ENCODE results near the gene PPP1R2B.

Gene PPP1R2B

DNA sequence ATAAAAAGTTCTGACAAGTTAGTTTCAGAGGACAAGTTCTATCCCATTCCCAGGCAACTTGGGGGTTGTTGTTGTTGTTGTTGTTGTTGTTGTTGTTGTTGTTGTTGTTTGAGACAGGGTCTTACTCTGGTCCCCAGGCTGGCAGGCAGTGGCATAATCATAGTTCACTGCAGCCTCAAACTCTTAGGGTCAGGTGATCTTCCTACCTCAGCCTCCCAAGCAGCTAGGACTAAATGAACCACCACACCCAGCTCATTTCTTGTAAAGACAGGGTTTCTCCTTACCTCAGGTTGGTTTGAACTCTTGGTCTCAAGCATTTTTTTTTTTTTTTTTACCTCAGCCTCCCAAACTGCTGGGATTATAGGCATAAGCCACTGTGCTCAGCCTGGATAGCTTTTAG lies 15.3 kb downstream of the PPP1R2B start:
- Histone ChIP-seq H3K4me1 (ENCODE audit: low read length) (peaks cover 17% of the 10 kb centered on the region), H3K4me3 (ENCODE audit: low read length) (no peak overlapping the region), H3K27me3 (replicated peaks; ENCODE audit: insufficient read depth, low read length) (no peaks in the 10 kb centered on the region), H3K9me3 (replicated peaks; ENCODE audit: insufficient read depth, low read length) (no peaks in the 10 kb centered on the region), H3K36me3 (replicated peaks; ENCODE audit: insufficient read depth, low read length) (no peaks in the 10 kb centered on the region), H3K27ac (ENCODE audit: low read length) (no peak overlapping the region), H3K9me2 (replicated peaks; ENCODE audit: insufficient read depth, low read length) (no peaks in the 10 kb centered on the region), H2AFZ (ENCODE audit: low read length) (no peak overlapping the region), H3K9ac (ENCODE audit: low read length) (no peak overlapping the region), H3K4me2 (ENCODE audit: low read depth, low read length) (no peak overlapping the region), H3F3A (ENCODE audit: insufficient read depth, low read length) (0 out of 2 replicates have a peak, but pooled peaks cover 6% of the 10 kb centered on the region), H4K20me1 (ENCODE audit: insufficient read depth, low read length) (no peaks in the 10 kb centered on the region), H3K79me2 (ENCODE audit: low read length) (no peaks in the 10 kb centered on the region)
- no peak for DNase-seq
- TF ChIP-seq EZH2phosphoT487 (IDR thresholded peaks at IDR 0.05; ENCODE audit: low read length) (no peak), EZH2 (optimal IDR thresholded peaks at IDR 0.05; ENCODE audit: low read depth, low read length) (no peak)
- TF ChIP-seq, protein P1, sequence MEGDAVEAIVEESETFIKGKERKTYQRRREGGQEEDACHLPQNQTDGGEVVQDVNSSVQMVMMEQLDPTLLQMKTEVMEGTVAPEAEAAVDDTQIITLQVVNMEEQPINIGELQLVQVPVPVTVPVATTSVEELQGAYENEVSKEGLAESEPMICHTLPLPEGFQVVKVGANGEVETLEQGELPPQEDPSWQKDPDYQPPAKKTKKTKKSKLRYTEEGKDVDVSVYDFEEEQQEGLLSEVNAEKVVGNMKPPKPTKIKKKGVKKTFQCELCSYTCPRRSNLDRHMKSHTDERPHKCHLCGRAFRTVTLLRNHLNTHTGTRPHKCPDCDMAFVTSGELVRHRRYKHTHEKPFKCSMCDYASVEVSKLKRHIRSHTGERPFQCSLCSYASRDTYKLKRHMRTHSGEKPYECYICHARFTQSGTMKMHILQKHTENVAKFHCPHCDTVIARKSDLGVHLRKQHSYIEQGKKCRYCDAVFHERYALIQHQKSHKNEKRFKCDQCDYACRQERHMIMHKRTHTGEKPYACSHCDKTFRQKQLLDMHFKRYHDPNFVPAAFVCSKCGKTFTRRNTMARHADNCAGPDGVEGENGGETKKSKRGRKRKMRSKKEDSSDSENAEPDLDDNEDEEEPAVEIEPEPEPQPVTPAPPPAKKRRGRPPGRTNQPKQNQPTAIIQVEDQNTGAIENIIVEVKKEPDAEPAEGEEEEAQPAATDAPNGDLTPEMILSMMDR (IDR thresholded peaks at IDR 0.05; ENCODE audit: low read length): no peak

DNA sequence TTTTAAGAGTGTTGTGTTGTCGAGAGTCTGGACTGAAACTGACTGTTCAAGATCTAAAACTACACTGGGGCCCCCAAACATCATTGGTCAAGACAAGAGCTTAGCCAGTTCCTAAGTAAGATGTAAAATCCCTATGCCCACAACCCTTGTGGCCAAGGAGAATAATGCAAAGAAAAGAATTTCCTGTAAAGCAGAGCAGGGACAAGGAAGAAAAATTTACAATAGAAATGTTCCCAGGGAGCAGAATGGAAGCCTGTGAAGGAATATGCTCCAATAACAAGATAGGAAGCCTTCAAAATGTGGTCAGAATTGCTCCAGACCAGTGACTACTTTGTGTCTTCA lies 20.4 kb downstream of the PPP1R2B start:
- H2AFZ ChIP-seq (ENCODE audit: low read length): no peak overlapping the region

DNA sequence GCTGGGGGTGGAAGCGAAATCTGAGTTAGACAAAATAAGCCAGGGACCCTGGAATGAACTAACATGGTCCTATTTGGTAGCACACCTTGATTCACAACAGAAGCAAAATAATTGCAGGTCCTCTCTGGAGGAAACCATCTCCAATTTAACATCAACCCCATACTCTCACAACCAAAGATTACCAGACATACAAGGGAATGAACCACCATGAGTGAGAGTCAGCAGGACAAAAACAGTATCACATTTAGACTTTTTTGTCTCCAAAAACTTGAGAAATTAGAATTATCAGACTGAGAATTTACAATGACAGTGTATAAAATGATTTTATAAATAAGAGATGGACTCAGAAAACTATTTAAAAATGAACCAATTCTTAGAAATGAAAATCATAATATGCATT lies 21.1 kb downstream of the PPP1R2B start:
- TF ChIP-seq EZH2phosphoT487 (IDR thresholded peaks at IDR 0.05; ENCODE audit: low read length) (no peak), EZH2 (optimal IDR thresholded peaks at IDR 0.05; ENCODE audit: low read depth, low read length) (no peak)
- TF ChIP-seq, protein P1 (IDR thresholded peaks at IDR 0.05; ENCODE audit: low read length): no peak
- Histone ChIP-seq H3K79me2 (ENCODE audit: low read length) (no peaks in the 10 kb centered on the region), H3K4me3 (ENCODE audit: low read length) (no peak overlapping the region), H3K36me3 (replicated peaks; ENCODE audit: insufficient read depth, low read length) (no peaks in the 10 kb centered on the region), H3K9ac (ENCODE audit: low read length) (no peak overlapping the region), H3K4me1 (ENCODE audit: low read length) (no peaks in the 10 kb centered on the region), H3K9me3 (replicated peaks; ENCODE audit: insufficient read depth, low read length) (no peaks in the 10 kb centered on the region), H3K4me2 (ENCODE audit: low read depth, low read length) (no peak overlapping the region), H3K27ac (ENCODE audit: low read length) (no peak overlapping the region), H2AFZ (ENCODE audit: low read length) (no peak overlapping the region), H4K20me1 (ENCODE audit: insufficient read depth, low read length) (no peaks in the 10 kb centered on the region), H3K9me2 (replicated peaks; ENCODE audit: insufficient read depth, low read length) (no peaks in the 10 kb centered on the region), H3F3A (ENCODE audit: insufficient read depth, low read length) (no peaks in the 10 kb centered on the region), H3K27me3 (replicated peaks; ENCODE audit: insufficient read depth, low read length) (no peaks in the 10 kb centered on the region)
- DNase-seq: no peak

More for the DNA sequence above, 20.4 kb downstream of the PPP1R2B start:
- Histone ChIP-seq H3F3A (ENCODE audit: insufficient read depth, low read length) (no peaks in the 10 kb centered on the region), H3K27ac (ENCODE audit: low read length) (no peak overlapping the region), H3K9me3 (replicated peaks; ENCODE audit: insufficient read depth, low read length) (no peaks in the 10 kb centered on the region), H3K36me3 (replicated peaks; ENCODE audit: insufficient read depth, low read length) (no peaks in the 10 kb centered on the region), H3K9me2 (replicated peaks; ENCODE audit: insufficient read depth, low read length) (no peaks in the 10 kb centered on the region), H3K4me3 (ENCODE audit: low read length) (no peak overlapping the region), H4K20me1 (ENCODE audit: insufficient read depth, low read length) (no peaks in the 10 kb centered on the region), H3K9ac (ENCODE audit: low read length) (no peak overlapping the region), H3K4me1 (ENCODE audit: low read length) (no peaks in the 10 kb centered on the region), H3K27me3 (replicated peaks; ENCODE audit: insufficient read depth, low read length) (no peaks in the 10 kb centered on the region), H3K4me2 (ENCODE audit: low read depth, low read length) (no peak overlapping the region), H3K79me2 (ENCODE audit: low read length) (no peaks in the 10 kb centered on the region)
- no peak for DNase-seq
- TF ChIP-seq, protein P1 (IDR thresholded peaks at IDR 0.05; ENCODE audit: low read length): no peak
- TF ChIP-seq EZH2phosphoT487 (IDR thresholded peaks at IDR 0.05; ENCODE audit: low read length) (no peak), EZH2 (optimal IDR thresholded peaks at IDR 0.05; ENCODE audit: low read depth, low read length) (no peak)

Measured in MM.1S (cell line).